BLaER1 (cell line): ENCODE measurements around the gene HBS1L.

Experiments used
- H3K27ac ChIP-seq: shearing (Covaris generic); formaldehyde crosslinking; 2 replicates; pipeline ENCODE4 v1.8.1; 2022
- H3K27me3 ChIP-seq: shearing (Covaris generic); formaldehyde crosslinking; 2 replicates; pipeline ENCODE4 v1.8.1; 2022
- H3K36me3 ChIP-seq: shearing (Covaris generic); formaldehyde crosslinking; 2 replicates; pipeline ENCODE4 v1.8.1; 2022
- H3K4me1 ChIP-seq: shearing (Covaris generic); formaldehyde crosslinking; 2 replicates; pipeline ENCODE4 v1.8.1; 2022
- H3K4me2 ChIP-seq: shearing (Covaris generic); formaldehyde crosslinking; 2 replicates; pipeline ENCODE4 v1.8.1; 2022
- H3K4me3 ChIP-seq: shearing (Covaris generic); formaldehyde crosslinking; 2 replicates; pipeline ENCODE4 v1.8.1; 2022
- H3K9ac ChIP-seq: shearing (Covaris generic); formaldehyde crosslinking; 2 replicates; pipeline ENCODE4 v1.8.1; 2022
- H3K9me3 ChIP-seq: shearing (Covaris generic); formaldehyde crosslinking; 2 replicates; pipeline ENCODE4 v1.8.1; 2022
- H4K20me1 ChIP-seq: shearing (Covaris generic); formaldehyde crosslinking; 2 replicates; pipeline ENCODE4 v1.8.1; 2022
- Cebpa-rat ChIP-seq: shearing (Covaris generic); IDR thresholded peaks from 2 replicates; pipeline ENCODE4 v1.8.1; 2022

Gene HBS1L

DNA sequence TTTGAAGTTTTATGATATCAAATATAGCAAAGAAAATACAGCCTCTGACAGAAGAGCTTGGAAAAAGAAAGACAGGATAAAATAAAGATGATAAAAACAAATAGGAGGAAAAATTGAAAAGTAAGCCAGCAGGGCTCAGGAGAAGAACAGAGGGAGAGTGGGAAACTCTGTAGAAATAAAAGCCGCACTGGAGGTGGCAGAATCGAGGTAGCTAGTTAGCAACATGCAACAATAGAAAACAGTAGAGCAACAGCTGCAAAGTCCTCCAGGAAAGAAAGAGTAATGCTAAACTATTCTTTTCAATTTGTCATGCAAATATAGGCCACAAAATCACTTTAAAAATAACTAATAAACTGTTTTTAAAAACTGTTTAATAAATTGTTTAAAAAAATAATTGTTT lies 28.8 kb downstream of the HBS1L start:
- no peak overlapping the region for H3K4me3 ChIP-seq
- no peak overlapping the region for H3K4me2 ChIP-seq
- H3K36me3 ChIP-seq = peaks cover 40% of the 10 kb centered on the region
- no peaks in the 10 kb centered on the region for H3K4me1 ChIP-seq
- H3K9me3 ChIP-seq = peaks cover 8% of the 10 kb centered on the region; the same call in 1 of the 2 replicates
- H3K27ac ChIP-seq = no peak overlapping the region
- no peaks in the 10 kb centered on the region for H3K27me3 ChIP-seq
- TF ChIP-seq Cebpa-rat = no peak
- H4K20me1 ChIP-seq = no peaks in the 10 kb centered on the region
- H3K9ac ChIP-seq = no peak overlapping the region

DNA sequence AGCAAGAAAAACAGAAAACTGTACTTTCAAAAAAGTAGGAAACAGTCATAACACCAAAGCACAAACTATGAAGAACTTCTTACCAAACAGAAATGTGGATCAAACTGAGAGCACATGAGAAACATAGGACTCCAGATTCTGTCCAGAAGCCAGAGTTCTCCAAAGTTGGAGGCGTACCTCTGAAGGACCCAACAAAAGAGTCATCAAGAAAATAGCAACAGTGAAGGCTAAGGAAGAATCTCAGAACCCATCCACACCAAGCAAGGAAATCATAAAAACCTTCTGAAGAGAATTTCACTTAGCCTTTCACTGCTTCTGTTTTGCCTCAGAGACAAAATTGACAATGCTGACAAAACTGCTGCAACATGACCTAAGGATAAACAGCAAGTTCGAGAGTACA lies 29.4 kb downstream of the HBS1L start:
- Histone ChIP-seq H3K9me3 (peaks cover 8% of the 10 kb centered on the region; the same call in 1 of the 2 replicates), H3K4me1 (no peaks in the 10 kb centered on the region), H3K27me3 (no peaks in the 10 kb centered on the region), H3K27ac (no peak overlapping the region), H3K4me3 (no peak overlapping the region), H4K20me1 (no peaks in the 10 kb centered on the region), H3K36me3 (peaks cover 36% of the 10 kb centered on the region), H3K9ac (no peak overlapping the region), H3K4me2 (no peak overlapping the region)
- TF ChIP-seq Cebpa-rat = no peak

DNA sequence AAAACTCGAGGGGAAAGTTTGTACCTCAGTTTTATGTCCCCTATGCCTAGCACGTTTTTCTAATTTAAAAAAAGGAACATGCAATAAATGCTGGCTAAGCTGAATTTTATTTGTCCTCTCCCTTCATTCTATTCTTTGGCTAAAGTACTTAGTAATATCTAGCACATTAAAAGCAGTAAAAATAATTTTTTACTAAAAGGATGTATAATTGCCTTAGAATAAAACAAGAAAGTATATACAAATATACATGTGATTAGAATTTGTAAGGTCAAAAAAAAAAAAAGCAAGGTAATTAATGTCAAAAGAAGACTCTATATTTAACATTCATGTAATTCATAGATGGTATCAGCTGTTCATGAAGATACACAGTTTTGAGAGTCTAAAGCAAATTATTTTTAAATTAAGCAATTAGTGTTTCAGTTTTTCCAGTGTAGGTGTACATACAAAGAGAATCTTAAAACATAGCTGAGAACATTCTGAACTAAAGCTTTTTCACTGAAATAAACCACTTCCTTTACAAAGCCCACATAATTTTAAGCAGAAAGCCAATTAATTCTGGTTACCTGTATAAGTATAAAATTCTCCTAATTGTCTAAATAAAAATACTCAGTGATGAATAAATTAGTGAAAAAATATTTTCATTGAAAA lies 32.4 kb downstream of the HBS1L start:
- Histone ChIP-seq H3K4me3 (no peak overlapping the region), H3K27ac (no peak overlapping the region), H4K20me1 (no peaks in the 10 kb centered on the region), H3K27me3 (no peaks in the 10 kb centered on the region), H3K9ac (no peak overlapping the region), H3K4me1 (no peaks in the 10 kb centered on the region), H3K4me2 (no peak overlapping the region), H3K36me3 (peaks cover 24% of the 10 kb centered on the region), H3K9me3 (peaks cover 8% of the 10 kb centered on the region; the same call in 1 of the 2 replicates)
- TF ChIP-seq Cebpa-rat = no peak

DNA sequence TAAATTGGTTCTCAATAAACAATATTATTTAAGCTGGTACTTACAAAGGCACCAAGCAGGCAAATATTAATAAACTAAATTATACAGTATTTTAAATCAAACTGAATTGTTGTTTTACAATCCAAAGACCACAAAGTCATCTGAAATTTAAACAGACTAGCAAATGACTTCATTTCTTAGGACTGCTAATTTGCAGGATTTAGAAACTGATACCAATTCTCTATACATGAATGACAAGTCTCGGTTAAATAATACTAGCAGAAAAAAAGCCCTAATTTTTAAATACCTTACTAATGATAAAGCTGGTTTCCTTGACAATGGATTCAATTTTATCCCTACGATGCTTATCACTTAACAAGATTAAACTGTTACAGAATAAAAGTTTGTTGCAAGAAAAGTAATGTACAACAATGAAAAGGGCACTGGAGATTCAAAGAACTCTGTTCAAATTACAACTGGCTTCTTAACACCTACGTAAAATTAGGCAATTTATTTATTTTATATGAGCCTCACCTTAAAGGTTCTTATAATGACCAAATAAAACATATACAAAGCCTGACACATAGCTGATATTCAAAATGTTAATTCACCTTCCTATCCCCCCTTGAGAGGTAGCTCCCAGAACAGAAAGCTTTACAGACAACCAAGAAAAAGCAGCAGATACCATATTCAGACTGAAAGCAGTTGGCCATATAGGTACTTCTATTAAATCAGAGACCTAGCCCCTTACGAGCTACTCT lies 33.1 kb downstream of the HBS1L start:
- H3K27me3 ChIP-seq = no peaks in the 10 kb centered on the region
- H3K9me3 ChIP-seq = peaks cover 8% of the 10 kb centered on the region; the same call in 1 of the 2 replicates
- TF ChIP-seq Cebpa-rat = no peak
- no peaks in the 10 kb centered on the region for H4K20me1 ChIP-seq
- no peak overlapping the region for H3K4me2 ChIP-seq
- no peaks in the 10 kb centered on the region for H3K4me1 ChIP-seq
- no peak overlapping the region for H3K4me3 ChIP-seq
- peaks cover 18% of the 10 kb centered on the region for H3K36me3 ChIP-seq
- H3K27ac ChIP-seq = no peak overlapping the region
- no peak overlapping the region for H3K9ac ChIP-seq

DNA sequence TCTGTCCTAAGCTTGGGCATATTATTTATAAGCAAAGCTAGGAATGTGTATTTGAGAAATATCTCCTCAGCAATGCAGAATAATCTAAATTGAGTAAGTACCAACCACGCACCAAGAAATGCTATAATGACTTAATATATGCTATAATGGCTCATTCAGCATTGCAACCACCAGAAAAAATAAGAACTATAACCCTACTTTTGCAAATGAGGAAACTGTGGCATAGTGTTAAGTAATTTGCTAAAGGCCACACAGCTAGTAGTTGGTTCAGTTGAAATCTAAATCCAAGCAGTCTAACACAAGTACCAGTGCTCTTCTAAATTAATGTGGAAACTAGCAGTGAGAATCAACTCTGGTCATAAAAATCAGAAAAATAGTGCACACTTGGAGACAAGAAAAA lies 35.7 kb downstream of the HBS1L start:
- H3K4me2 ChIP-seq = no peak overlapping the region
- no peaks in the 10 kb centered on the region for H3K27me3 ChIP-seq
- TF ChIP-seq Cebpa-rat = no peak
- H3K36me3 ChIP-seq = peaks cover 22% of the 10 kb centered on the region
- no peak overlapping the region for H3K4me3 ChIP-seq
- H3K27ac ChIP-seq = no peak overlapping the region
- H4K20me1 ChIP-seq = no peaks in the 10 kb centered on the region
- no peak overlapping the region for H3K9ac ChIP-seq
- peaks cover 15% of the 10 kb centered on the region for H3K4me1 ChIP-seq
- no peaks in the 10 kb centered on the region for H3K9me3 ChIP-seq

DNA sequence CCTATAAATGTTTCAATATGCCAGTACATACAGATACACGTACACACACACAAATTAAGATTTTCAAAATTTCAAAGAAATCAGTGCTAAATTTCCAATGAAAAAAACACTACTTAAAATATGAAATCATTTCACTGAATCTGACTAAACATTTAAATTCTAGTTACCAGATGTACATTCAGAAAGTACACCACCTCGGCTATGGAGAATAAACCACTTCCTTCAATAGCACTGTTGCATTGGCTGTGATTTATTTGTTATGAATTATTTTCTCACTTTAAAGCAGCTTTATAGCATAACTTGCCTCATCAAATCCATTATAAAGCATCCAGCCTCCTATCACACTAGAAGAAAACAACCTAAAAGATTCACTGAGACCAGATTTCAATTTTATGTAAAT lies 36.6 kb downstream of the HBS1L start:
- H4K20me1 ChIP-seq = no peaks in the 10 kb centered on the region
- peaks cover 24% of the 10 kb centered on the region for H3K36me3 ChIP-seq
- H3K4me3 ChIP-seq = no peak overlapping the region
- peaks cover 24% of the 10 kb centered on the region for H3K4me1 ChIP-seq
- TF ChIP-seq Cebpa-rat = no peak
- no peaks in the 10 kb centered on the region for H3K27me3 ChIP-seq
- H3K9me3 ChIP-seq = no peaks in the 10 kb centered on the region
- H3K27ac ChIP-seq = no peak overlapping the region
- H3K4me2 ChIP-seq = no peak overlapping the region
- no peak overlapping the region for H3K9ac ChIP-seq

DNA sequence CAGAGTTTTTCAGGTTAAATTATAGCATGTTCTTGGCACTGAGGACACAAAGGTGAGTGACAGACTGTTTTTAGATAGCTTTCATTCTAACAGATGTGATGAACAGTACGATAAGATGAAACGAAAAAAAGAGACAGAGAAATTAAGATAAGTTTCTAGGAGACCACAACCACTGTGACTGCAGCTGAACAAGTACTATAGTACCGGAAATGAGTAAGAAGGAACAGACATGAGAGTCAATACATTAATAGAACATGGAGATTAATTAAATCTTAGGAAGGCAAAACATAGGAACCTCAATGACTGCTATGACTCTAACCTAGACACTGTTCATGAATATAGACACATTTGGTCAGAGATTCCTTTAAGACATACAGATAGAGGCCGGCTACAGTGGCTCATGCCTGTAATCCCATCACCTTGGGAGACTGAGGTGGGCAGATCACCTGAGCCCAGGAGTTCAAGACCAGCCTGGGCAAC lies 40.2 kb downstream of the HBS1L start:
- Histone ChIP-seq H3K4me2 (peak overlapping the region; percentile 15), H3K27ac (no peak overlapping the region), H3K36me3 (peaks cover 40% of the 10 kb centered on the region), H3K27me3 (no peaks in the 10 kb centered on the region), H3K4me1 (peaks cover 41% of the 10 kb centered on the region), H3K9ac (peak overlapping the region; percentile 3; the same call in 1 of the 2 replicates), H4K20me1 (no peaks in the 10 kb centered on the region), H3K4me3 (no peak overlapping the region), H3K9me3 (peaks cover 4% of the 10 kb centered on the region; the same call in 1 of the 2 replicates)
- no peak for TF ChIP-seq Cebpa-rat

DNA sequence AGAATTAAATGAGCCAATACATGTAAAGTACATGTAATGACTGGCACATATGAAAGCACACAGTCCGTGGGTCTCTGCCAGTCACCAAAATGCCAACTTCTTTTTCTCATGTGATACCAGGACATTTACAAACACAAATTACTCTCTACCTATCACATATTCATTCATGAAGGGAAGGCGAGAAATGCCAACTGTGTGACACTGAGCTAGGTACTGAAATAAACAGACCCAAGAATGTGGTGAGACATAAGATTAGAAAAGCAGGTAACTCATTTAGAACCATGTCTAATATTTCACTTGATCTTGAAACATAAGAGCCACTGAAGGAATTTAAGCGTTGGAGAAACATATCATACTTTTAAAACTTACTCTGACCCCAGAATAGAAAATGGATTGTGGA lies 41.4 kb downstream of the HBS1L start:
- no peak overlapping the region for H3K27ac ChIP-seq
- TF ChIP-seq Cebpa-rat = no peak
- peaks cover 40% of the 10 kb centered on the region for H3K36me3 ChIP-seq
- no peaks in the 10 kb centered on the region for H3K27me3 ChIP-seq
- H3K4me3 ChIP-seq = no peak overlapping the region
- no peak overlapping the region for H3K9ac ChIP-seq
- H4K20me1 ChIP-seq = no peaks in the 10 kb centered on the region
- peaks cover 52% of the 10 kb centered on the region for H3K4me1 ChIP-seq
- no peak overlapping the region for H3K4me2 ChIP-seq
- H3K9me3 ChIP-seq = peaks cover 4% of the 10 kb centered on the region; the same call in 1 of the 2 replicates

DNA sequence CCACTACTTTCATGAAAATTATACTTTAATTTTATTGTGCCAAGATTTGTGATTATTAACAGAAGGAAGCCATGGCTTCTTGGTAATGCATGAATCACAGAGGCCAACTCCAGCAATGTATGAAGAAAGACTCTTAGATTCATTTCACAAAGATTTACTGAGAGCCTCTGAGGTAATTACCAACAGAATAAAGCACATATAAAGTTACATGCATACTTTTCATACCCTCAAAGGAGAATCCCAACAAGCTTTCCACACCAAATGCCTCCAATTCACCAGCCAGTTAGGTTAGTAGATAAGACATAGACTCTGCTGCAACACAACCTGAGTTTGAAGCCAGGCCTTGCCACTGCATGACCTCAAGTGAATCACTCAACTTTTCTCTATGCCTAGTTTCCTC lies 41.9 kb downstream of the HBS1L start:
- Histone ChIP-seq H3K36me3 (peaks cover 40% of the 10 kb centered on the region), H4K20me1 (no peaks in the 10 kb centered on the region), H3K4me1 (peaks cover 57% of the 10 kb centered on the region), H3K9ac (no peak overlapping the region), H3K27me3 (no peaks in the 10 kb centered on the region), H3K4me2 (no peak overlapping the region), H3K9me3 (peaks cover 4% of the 10 kb centered on the region; the same call in 1 of the 2 replicates), H3K27ac (no peak overlapping the region), H3K4me3 (no peak overlapping the region)
- TF ChIP-seq Cebpa-rat = no peak

DNA sequence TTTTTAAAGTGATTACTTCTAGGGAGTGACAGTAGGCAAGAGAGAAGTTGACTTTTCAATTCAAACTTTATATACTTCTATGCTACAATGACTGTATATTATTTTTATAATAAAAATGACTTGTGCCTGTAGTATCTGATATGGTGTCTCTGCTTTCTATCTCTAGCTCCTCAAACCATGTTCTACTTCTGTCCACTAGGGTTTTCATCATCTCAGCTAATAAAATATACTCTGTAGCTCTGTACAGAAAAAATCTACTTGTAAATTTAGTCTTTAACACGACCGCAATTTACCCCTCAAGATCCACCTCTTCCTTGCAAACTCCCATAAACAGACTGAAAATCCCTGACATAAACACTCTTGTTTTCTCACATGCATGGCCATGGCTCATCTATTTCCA lies 42.3 kb downstream of the HBS1L start:
- Histone ChIP-seq H4K20me1 (no peaks in the 10 kb centered on the region), H3K4me1 (peaks cover 61% of the 10 kb centered on the region), H3K27ac (no peak overlapping the region), H3K4me3 (no peak overlapping the region), H3K36me3 (peaks cover 40% of the 10 kb centered on the region), H3K9ac (no peak overlapping the region), H3K9me3 (peaks cover 4% of the 10 kb centered on the region; the same call in 1 of the 2 replicates), H3K27me3 (no peaks in the 10 kb centered on the region), H3K4me2 (no peak overlapping the region)
- TF ChIP-seq Cebpa-rat = no peak
